ENCODE measurements around the gene TIMM22. TPM values are rescaled to one million over a fixed set of nuclear protein-coding genes. Genes with fewer than 3 reads are reported as not detected.

The TIMM22 gene
- total RNA-seq, 1 experiment from 2014 or later, result 20.0 TPM

- POLR2A ChIA-PET (ENCODE audit: low non-redundant PET), result no interaction called here
- Histone ChIP-seq H3K27ac (ENCODE audit: low read depth, low read length, poor library complexity, severe bottlenecking) (no peak overlapping the region), H3K27me3 (replicated peaks; ENCODE audit: insufficient read depth, low read depth, low read length, poor library complexity) (no peaks in the 10 kb centered on the region), H3K36me3 (ENCODE audit: insufficient read depth, low read length, poor library complexity, severe bottlenecking) (no peaks in the 10 kb centered on the region), H3K4me1 (ENCODE audit: insufficient read depth, low read length, poor library complexity, severe bottlenecking) (no peaks in the 10 kb centered on the region), H3K4me3 (ENCODE audit: low read depth, low read length, poor library complexity, severe bottlenecking) (no peak overlapping the region), H3K9me3 (ENCODE audit: low read depth, low read length, poor library complexity, severe bottlenecking) (no peaks in the 10 kb centered on the region)
- CTCF ChIA-PET, result no interaction called here
- intact Hi-C loops (cut with micrococcal nuclease; ENCODE audit: unreplicated experiment), result no loop called here
- DNase-seq (ENCODE audit: low spot score), result no peak
- no peak for TF ChIP-seq CTCF (conservative IDR thresholded peaks at IDR 0.05; ENCODE audit: low read depth, low read length)
- TF ChIP-seq EZH2 (IDR thresholded peaks at IDR 0.05; ENCODE audit: borderline replicate concordance, low read depth, low read length, poor library complexity, severe bottlenecking), result no peak
- BruUV-seq (replicated peaks), result no TSS peak
These were observed 33.2 kb downstream of the TIMM22 start for GRCh38 chr17:1029922-1030644.

- DNase-seq (ENCODE audit: low spot score), result no peak
- H3K27ac ChIP-seq (ENCODE audit: low read depth, low read length, poor library complexity, severe bottlenecking), result no peak overlapping the region
- no peaks in the 10 kb centered on the region for H3K9me3 ChIP-seq (ENCODE audit: low read depth, low read length, poor library complexity, severe bottlenecking)
- no peaks in the 10 kb centered on the region for H3K4me1 ChIP-seq (ENCODE audit: insufficient read depth, low read length, poor library complexity, severe bottlenecking)
- ChIA-PET CTCF (no interaction called here), POLR2A (ENCODE audit: low non-redundant PET) (no interaction called here)
- intact Hi-C loops (cut with micrococcal nuclease; ENCODE audit: unreplicated experiment), result no loop called here
- no peak for TF ChIP-seq EZH2 (IDR thresholded peaks at IDR 0.05; ENCODE audit: borderline replicate concordance, low read depth, low read length, poor library complexity, severe bottlenecking)
- TF ChIP-seq CTCF (conservative IDR thresholded peaks at IDR 0.05; ENCODE audit: low read depth, low read length), result no peak
- H3K4me3 ChIP-seq (ENCODE audit: low read depth, low read length, poor library complexity, severe bottlenecking), result no peak overlapping the region
- no peaks in the 10 kb centered on the region for H3K36me3 ChIP-seq (ENCODE audit: insufficient read depth, low read length, poor library complexity, severe bottlenecking)
- H3K27me3 ChIP-seq (replicated peaks; ENCODE audit: insufficient read depth, low read depth, low read length, poor library complexity), result no peaks in the 10 kb centered on the region
- BruUV-seq (replicated peaks), result no TSS peak
These were observed 34.0 kb downstream of the TIMM22 start for GRCh38 chr17:1030684-1031532.

DNA sequence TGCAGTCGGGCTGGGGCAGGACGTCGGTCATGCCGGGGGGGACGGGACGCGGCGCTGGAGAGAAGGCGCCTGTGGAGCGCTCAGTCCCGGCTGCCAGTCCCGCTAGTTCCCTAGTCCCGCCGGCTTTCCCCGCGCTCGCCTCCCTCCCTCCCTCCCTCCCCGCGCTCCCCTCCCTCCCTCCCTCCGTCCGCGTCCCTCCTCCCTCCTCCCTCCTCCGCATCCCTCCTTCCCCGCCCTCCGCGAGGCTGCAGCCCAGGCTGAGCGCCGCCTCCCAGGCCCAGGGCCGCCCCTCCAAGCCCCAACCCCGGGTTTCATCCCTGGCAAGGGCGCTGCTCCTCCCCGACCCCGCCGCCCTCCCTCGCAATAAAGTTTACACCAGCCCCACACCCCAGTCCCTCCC, 34.8 kb downstream of the TIMM22 start:
- TF ChIP-seq EZH2 (IDR thresholded peaks at IDR 0.05; ENCODE audit: borderline replicate concordance, low read depth, low read length, poor library complexity, severe bottlenecking), result no peak
- DNase-seq (ENCODE audit: low spot score), result peak; percentile 81
- ChIA-PET POLR2A (ENCODE audit: low non-redundant PET) (no interaction called here), CTCF (no interaction called here)
- no TSS peak for BruUV-seq (replicated peaks)
- Histone ChIP-seq H3K27me3 (replicated peaks; ENCODE audit: insufficient read depth, low read depth, low read length, poor library complexity) (no peaks in the 10 kb centered on the region), H3K4me3 (ENCODE audit: low read depth, low read length, poor library complexity, severe bottlenecking) (no peak overlapping the region), H3K4me1 (ENCODE audit: insufficient read depth, low read length, poor library complexity, severe bottlenecking) (no peaks in the 10 kb centered on the region), H3K27ac (ENCODE audit: low read depth, low read length, poor library complexity, severe bottlenecking) (no peak overlapping the region), H3K9me3 (ENCODE audit: low read depth, low read length, poor library complexity, severe bottlenecking) (no peaks in the 10 kb centered on the region), H3K36me3 (ENCODE audit: insufficient read depth, low read length, poor library complexity, severe bottlenecking) (no peaks in the 10 kb centered on the region)
- intact Hi-C loops (cut with micrococcal nuclease; ENCODE audit: unreplicated experiment), result no loop called here

All from A673 (cell line).